GM19463 (cell line): ENCODE data around the gene SLC25A14.
"Not testable (repeated sequence)": the region's sequence is repeated elsewhere in the genome, so short reads cannot be mapped to it uniquely, and the experiment has no call there.

Experiments
- ATAC-seq: cut with Tn5 transposase; IDR thresholded peaks from one replicate; pipeline ENCODE4 v1.9.1; 2021; ENCODE audit warnings: mild to moderate bottlenecking, moderate library complexity; ENCODE audit not compliant: unreplicated experiment

SLC25A14 gene, protein sequence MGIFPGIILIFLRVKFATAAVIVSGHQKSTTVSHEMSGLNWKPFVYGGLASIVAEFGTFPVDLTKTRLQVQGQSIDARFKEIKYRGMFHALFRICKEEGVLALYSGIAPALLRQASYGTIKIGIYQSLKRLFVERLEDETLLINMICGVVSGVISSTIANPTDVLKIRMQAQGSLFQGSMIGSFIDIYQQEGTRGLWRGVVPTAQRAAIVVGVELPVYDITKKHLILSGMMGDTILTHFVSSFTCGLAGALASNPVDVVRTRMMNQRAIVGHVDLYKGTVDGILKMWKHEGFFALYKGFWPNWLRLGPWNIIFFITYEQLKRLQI

DNA sequence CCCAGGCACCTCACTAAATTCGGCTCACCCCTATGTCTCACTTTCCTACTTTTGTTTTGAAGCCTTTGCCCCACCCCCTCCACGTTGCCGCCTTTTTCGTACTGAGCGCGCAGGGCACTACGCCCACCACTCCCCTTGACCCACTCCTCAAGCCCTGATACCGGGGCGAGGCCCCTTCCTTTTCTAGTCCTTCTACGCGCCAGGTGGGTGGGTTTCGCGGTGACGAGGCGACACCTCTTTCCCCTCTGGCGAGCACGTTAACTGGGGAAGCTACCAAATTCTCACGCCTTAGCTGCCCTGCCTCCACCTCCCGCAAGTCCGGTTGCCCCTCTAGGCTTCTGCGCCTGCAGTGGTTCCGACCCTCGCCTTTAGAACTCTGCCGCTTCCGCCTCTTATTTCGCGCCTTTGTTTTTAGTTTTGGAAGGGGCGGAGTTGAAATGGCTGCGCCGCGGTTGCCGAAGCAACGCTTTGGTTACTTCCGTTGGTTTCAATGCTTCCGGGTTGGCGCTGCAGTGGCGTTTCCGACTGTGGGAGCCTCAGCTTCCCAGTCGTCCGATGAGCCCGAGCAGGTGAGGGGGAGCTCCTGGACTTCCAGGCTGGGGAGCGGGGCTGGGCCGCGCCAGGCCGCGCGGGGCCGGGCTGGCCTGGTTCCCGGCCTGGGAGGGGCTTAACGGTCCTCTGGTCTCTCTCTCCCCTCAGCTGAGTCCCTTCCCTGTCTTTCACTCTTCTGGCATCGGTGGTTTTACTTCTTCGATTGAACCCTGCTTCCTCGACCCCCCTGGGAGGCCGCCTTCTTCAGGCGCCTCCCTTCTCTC is at the start of gene SLC25A14:
Gene SLC25A14, plus strand, starts transcription at position 512 of the 815 bp plus-strand sequence. CDS start 360 bp downstream, outside the sequence.
- peak; percentile 96 for ATAC-seq

DNA sequence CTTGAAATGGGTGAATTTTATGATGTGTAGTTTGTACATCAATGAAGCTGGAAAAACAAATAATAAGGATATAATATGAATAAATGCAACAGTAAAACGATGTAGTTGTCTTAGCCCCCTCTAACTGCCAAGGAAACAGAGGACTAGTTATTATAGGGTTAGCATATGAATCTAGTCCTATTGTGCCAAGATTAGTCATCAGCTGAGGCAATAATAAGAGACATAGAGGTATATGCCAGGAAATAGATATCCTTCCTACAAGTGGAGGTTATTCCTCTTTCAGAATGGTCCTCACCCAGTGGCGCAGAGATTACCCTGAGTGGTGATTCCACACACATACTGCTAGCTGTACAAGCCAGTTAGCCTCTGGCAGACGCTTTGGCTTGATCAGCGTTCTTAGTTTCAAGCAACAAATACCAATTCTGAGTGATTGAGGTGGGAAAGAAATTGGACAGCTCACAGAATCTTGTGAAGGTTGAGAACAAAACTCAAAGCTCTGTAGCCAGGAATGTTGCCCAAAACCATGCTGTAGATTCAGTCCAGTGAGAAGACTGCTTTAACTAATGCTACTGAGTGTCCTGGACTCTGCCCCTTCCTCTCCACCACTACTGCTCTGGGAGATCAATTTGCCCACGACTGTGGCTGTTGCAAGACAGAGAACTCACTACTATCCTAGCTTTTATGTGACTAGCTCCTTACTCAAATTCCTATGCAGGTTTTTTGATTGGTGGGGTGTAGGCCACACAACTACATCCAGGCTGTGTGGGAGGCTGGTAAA is 44.0 kb upstream of the SLC25A14 start:
- ATAC-seq = no peak

DNA sequence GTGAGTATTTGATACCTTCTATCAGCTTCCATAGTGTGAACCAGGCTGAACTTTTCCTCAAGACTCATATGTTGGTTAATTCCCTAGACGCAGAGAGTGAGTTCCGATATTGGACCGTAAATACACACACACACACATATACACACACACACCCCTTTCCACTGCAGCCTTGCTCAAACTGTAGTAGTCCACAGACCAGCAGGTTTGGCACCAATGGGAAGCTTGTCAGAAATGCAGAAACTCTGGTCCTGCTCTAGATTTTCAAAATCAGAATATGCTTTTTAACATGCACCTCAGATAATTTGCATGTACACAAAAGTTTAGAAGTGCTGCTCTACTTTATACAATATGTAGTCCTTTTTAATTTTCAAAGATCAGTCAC is 43.4 kb upstream of the SLC25A14 start:
- no peak for ATAC-seq

DNA sequence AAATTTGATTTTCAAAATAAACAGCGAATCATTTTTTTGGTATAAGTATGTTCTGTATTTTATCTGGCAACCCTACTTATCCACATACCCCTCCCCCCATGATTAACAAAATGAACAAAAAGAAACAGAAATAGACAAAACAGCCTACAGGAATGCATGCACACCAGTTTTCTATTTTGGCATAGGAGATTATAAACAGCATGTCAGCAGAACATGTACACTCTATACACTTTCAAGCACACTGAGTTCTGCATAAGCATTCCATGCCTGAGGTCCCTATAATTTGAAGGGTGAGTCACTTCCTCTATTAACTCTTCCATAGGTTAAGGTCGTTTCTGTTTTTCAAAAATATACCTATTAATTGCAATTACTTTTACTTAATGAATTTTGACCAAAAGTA is 43.0 kb upstream of the SLC25A14 start:
- ATAC-seq = no peak

DNA sequence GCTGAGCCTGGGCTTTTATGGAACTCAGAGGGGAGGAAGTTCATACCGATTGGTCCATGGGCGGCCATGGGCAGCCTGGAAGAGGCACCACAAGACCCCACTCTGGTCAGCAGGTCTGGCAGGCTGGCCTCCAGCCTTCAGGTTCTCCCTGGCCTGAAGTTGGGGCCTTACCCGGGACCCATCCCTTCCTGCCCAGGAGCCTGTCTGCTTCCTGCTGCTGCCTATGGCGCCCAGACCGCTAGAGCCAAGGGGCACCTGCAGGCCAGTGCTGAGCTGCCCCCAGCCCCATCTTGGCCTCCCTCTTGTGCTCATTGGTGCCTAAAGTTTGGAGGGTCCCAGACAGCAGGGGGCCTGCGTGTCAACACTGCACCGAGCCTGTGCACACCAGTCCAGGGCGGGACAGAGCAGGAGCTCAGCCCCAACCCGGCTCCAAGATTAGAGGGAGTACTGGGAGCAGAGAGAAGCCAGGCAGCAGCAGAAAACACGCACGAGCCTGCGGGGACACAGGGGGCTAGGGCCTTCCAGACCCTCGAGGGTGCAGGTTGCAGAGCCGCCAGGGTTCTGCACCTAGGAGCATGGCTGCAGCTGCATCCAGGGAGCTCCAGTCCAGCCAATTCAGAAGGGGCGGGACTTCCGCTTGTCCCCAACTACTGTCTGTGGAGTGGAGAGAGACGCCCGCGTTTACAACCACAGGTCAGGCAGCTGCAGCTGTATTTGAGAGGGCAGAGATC is 40.3 kb upstream of the SLC25A14 start:
- ATAC-seq = no peak

DNA sequence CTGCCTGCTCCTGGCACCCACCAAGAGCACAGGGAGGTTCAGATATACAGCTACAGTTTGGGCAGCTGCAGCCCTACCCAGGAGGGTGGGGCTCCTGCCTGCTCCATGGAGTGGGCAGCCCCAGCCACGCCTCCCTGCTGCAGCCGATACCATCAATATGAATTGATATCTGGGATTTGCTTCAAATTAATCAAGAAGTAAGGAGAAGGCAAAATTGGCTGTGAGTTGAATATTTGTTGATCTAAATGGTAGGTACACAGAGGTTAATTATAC is 39.8 kb upstream of the SLC25A14 start:
- no peak for ATAC-seq

DNA sequence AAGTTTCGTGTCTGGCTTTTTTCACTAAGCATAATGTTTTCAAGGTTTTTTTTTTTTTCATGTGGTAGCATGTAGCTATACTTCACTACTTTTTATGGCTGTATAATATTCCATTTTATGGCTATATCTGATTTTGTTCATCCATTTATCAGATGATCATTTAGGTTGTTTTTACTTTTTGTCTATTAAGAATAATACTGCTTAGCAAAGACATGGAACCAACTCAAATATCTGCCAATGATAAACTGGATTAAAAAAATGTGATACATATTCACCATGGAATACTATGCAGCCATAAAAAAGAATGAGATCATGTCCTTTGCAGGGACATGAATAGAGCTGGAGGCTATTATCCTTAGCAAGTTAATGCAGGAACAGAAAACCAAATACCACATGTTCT is 38.3 kb upstream of the SLC25A14 start:
- no peak for ATAC-seq

DNA sequence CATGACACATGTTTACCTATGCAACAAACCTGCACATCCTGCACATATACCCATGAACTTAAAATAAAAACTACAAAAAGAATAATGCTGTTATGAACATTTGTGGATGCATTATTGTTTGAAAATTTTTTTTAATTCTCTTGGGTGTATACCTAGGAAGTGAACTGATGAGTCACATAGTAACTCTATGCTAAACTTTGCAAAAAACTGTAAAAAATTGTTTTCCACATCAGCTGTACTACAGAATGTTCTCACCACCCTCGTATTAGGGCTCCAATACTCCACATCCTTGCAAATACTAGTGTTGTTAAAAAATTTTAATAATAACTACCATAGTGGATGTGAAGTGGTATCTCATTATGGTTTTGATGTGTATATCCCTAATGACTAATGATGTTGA is 37.7 kb upstream of the SLC25A14 start:
- no peak for ATAC-seq

DNA sequence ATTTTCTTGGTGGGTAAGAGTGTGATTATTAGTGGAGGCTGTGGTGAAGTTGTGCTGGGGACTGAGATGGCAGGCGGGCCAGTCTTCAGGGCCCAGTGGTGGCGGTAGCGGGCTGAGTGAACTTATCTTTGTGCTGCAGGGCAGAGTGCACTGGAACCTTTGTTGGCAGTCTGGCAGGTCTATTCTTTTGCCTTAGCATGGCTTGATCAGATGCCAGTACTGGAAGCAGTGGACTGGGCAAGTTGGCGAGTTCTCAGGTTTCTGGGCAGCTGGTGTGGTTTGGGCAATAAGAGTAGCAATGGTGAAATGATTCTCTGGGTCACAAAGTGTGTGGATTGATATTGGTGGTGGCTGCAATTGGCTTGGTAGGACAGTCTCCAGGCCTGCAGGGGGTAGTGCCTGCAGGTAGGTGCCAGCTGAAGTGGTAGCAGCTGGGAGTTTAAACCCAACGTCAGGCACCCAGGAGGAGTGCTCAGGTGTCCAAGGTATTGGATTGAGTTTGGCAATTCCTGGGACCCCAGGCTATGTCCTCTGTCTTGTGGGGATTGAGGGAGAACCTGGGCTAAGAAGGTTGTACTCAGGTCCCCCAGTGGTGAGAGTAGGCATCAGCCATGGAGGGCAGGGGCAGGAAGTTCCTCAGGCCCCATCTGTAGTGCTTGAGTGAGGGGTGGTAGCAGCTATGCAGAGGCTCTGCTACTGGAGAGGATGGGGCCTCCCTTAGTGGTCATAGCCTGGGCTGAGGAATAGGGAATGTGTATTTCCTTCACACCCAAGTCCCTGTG is 34.9 kb upstream of the SLC25A14 start:
- no peak for ATAC-seq

DNA sequence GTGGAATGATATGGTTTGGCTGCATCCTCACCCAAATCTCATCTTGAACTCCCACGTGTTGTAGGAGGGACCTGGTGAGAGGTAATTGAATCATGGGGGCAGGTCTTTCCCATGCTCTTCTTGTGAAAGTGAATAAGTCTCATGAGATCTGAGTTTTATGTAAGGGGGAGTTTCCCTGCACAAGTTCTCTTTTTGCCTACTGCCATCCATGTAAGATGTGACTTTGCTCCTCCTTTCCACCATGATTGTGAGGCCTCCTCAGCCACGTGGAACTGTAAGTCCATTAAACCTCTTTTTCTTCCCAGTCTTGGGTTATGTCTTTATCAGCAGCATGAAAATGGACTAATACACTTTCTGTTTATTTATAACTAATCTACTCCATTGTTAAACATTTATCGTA is 19.8 kb upstream of the SLC25A14 start:
- not testable (repeated sequence) for ATAC-seq

DNA sequence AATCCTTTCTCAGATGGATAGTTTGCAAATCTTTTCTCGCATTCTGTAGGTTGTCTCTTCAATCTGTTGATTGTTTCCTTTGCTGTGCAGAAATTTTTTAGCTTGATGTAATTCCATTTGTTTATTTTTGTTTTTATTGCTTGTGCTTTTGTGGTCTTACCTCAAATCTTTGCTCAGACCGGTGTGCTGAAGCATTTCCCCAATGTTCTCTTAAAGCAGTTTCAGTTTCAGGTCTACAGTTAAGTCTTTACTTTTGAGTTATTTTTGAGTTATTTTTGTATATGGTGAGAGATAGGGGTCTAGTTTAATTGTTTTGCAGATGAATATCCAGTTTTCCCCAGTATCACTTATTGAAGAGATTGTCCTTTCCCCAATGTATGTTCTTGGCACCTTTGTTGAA is 18.2 kb upstream of the SLC25A14 start:
- ATAC-seq = no peak

DNA sequence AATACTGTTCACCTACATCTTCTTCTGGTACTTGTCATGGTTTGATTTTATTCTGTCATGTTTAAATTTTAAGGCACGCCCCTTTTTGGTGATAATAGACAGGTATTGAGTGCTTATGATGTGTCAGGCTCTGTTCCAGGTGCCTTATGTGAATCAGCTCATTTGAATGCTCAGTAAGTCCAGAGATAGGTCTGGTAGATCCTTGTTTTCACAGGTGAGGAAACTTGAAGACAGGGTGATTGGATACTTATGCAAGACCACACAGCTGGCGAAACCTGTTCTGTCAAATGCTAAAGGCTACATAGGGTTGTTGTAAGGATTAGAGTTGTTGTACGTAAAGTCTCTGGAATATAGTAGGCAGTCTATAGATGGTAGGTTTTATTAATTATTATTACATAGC is 9.6 kb upstream of the SLC25A14 start:
- ATAC-seq = no peak

DNA sequence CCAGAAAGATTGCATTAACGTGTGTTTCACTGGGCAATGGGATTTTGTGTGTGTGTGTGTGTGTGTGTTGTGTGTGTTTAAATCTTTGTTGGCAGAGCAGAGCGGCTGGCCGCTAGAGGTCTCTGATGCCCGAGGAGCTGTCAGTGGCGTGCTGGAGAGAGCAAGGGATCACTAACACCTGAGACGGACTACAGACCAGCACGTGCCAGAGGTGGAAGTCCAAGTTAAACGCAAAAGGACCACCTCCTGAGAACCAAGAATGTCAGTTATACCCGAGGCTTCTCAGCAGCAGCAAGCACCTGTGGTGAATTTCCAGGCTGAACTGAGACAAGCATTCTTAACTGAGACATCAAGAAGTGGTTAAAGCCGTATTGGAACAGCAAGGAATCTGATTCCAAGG is 9.0 kb upstream of the SLC25A14 start:
- peak; percentile 92 for ATAC-seq

DNA sequence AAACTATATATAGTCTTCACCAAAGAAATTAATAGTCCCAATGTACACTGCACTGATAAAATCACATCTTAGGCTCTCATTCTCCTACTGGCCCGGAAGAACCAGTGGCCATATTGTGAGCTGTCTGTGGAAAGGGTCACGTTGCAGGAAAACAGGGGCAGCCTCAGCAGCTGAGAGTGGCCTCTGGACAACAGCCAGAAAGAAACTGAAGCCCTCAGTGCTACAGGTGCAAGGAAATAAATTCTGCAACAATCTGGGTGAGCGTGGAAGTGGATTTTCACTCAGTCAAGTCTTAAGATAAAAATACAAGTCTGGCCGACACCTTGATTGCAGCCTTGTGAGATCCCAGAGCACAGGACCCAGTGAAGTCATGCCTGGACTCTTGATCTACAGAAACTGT is 3.2 kb upstream of the SLC25A14 start:
- ATAC-seq = no peak

DNA sequence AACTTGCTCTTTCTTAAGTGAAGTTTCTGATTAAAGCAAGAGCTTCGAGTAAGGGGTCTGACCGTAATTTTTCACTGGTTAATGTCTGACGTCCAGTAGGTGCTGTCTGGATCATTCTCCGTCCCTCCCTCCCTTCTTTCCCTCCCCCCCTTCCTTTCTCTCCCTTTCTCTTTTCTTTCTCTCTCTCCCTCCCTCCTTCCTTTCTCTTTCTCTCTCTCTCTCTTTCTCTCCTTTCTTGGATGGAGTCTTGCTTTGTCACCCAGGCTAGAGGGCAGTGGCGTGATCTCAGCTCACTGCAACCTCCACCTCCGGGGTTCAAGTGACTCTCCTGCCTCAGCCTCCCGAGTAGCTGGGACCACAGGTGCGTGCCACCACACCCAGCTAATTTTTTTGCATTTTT is 850 bp upstream of the SLC25A14 start:
- ATAC-seq = not testable (repeated sequence)

DNA sequence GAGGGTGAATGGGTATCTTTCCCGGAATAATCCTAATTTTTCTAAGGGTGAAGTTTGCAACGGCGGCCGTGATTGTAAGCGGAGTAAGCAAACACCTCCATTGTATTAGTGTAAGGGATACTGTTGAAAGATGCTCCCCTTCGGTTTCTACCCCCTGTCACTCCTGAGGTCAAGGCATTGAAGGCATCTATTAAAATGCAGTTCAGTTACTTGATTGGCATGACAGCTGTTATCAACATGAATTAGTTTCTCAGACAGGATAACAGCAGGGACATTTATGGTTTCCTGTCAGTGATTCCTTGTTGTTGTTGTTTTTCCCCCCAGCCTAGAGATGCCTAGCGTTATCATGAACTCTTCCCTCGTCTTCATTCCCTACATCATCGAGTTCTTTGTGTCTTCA is 552 bp downstream of the SLC25A14 start:
- ATAC-seq = no peak

DNA sequence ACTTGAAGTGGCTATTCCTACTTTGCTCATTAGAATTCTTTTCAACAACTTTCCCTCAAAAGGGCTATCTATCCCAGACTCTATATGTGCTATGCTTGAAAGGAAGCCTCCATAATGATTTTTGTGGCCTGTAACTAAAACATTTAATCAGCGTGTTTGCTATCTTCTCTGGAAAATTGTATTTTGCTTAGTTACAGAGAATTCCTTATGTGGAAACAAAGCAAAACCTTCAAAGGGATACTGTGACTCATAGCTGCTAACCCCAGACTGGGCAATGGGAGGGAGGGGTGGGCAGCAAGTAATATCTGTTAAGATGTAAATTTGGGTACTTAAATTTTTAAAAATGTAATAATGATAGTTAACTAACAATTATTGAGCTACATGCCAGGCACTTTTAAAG is 3.7 kb downstream of the SLC25A14 start:
- ATAC-seq = no peak

DNA sequence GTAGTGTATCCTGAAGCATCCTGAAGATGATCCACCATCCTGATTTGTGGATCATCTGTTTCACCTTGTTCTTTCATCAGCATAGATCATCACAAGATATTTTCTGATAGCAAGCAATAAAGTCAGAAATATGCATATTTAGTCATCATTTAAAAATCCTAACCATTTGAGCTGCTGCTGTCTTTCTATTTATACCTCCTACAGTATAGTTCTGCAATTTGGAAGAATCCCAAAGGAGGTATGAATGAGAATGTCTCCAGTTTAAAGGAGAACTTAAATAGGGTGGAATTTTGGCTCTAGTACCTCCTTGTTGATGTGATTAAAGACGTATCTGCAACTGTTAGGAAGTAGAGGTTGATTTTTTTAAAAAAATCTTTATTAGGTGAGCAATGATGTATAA is 7.6 kb downstream of the SLC25A14 start:
- ATAC-seq = no peak

DNA sequence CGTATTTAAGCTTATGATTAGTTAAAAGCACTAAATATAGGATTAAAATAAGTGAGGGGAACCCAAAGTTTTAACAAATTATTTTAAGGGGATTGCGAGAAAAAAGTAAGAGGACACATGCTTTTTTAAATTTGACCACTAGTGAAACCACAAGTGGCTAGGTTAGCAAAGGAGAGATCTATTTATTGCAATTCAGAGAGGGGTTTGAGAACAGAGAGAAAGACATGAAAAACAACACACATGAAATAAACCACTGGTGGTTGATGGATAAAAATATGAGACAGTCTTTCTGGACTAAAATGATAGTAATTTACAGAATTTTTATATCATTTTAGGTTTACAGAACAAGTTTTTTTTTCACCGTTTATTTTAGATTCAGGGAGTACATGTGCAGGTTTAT is 11.8 kb downstream of the SLC25A14 start:
- ATAC-seq = no peak

DNA sequence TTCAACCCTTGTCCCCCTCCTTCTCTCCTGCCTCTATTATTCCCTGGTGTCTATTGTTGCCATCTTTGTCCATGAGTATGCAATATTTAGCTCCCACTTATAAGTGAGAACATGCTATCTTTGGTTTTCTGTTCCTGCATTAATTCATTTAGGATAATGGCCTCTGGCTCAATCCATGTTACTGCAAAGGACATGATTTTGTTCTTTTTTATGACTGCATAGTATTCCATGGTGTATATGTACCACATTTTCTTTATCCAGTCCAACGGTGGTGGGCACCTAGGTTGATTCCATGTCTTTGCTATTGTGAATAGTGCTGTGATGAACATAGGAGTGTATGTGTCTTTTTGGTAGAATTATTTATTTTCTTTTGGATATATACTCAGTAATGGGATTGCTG is 12.3 kb downstream of the SLC25A14 start:
- ATAC-seq = not testable (repeated sequence)
